Colon (tissue), 2 donors: ENCODE results near the gene PPM1H.

Experiments
- FAIRE-seq: peaks from 2 replicates; lab custom pipeline; 2012; peaks lifted over from hg19 to GRCh38; lab: Jason Lieb, UNC
- donor health status: control.
- donor health status: control.

Gene PPM1H

DNA sequence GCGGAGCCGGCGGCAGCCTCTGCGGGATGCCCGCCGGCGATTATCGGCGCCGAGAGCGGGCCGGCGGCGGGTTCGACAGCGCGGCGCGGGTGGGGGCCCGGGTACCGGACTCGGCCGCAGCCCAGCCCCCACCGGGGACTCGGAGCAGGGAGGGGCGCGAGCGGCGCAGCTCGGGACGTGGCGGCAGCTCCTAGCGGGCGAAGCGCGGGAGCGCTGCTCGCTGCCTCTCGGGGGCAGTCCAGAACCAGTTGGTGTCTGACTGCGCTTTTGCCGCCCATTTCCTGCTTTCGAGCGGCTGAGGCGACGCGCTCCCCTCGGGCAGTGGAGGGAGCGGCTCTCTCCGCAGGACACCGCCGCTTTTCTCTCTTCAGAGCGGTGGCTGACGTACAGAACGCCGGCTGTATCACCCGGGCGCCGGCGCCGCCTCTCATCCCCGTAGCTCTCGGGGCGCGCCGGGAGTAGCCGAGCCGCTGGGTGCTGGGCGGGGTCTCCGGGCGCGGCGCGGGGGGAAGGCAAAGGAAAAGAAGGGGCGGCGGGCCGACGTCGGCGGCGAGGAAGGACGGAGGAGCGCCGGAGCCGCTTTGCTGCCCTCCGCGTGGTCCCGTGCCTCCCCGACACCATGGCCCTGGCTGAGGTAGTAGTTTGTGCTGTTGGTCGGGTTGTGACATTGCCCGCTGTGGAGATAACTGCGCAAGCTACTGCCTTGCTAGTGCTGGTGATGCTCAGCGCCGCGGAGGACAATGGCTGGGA, 331.7 kb downstream of the PPM1H start:
- no peak for FAIRE-seq

DNA sequence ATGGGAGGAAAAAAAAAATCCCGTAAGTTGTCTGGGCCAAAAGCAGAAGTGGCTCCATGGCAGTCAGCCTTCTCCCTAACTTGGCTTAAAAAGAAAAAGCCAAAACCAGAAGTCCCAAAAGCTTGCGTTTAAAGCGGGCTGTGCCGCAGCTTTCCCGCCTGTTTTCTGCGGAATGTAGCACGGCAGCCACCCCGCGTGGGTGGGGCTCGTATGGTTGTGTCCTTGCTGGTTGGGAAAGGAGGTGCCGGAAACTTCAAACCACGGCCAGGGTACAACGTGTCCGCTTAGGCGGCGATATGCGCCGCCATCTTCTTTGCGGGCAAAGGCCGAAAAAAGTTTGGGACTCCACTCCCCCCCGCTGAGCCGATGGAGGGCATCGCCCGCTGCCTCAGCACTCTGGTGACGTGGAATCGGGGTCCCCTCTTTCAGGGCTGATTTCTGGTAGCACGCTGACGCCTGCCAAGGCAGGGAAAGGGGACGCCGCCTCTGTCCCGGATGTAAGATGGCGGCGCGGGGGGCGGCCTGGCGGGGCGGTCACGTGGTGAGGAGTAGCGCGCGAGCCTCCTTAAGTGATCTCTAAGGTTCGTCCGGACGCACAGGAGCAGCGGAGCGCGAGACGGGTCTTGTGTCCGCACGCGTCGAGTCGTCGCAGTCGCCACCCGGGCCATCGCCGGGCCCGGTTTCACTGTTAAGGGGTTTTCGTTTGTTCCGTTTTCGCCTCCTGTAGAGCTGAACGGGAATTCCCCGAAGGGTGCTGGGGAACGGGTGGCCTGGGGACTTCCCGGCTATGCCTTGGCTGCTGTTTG, 332.5 kb downstream of the PPM1H start:
- no peak for FAIRE-seq

DNA sequence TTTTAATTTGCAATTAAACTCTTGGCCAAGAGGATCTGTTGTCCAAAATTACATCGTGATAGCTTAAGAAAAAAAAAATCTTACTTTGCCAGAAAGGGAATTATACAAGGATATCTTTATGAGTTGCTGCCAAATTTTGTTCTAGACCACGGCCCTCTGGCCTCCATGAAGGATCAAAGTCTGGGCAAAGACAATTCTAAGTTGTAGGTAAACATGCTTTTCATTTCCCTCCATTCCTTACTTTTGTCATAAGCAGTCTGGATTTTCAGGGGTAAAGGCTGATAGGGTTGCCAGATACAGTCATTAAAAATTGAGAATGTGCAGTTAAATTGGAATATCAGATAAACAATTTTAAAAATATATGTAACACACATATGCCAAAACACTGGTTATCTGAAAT, 333.2 kb downstream of the PPM1H start:
- no peak for FAIRE-seq

DNA sequence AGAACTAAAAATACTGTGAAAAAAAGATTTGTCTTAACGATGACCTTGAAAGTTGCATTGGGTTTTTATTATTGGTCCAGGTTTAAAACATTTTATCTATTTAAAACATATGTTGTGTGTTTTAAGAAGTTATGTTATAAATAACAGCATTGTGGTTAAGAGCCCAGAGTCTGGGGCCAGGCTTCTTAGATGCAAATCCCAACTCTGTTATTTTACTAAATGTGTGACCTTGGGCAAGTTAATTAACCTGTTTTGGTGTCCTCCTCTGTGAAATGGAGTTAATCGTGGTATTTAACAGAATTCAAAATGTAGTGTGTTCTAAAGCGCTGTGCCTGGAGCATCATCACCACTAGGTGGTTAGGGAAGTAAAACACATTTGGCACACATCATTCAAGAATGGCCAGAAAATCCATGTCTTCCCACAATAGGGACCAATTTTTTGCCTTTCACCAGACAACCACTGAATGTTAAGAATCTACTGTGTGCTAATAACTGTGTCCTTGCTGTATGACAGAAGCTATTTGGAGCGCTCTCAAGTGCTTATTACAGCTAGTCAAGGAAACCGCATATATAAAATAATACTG, 335.0 kb downstream of the PPM1H start:
- no peak for FAIRE-seq

DNA sequence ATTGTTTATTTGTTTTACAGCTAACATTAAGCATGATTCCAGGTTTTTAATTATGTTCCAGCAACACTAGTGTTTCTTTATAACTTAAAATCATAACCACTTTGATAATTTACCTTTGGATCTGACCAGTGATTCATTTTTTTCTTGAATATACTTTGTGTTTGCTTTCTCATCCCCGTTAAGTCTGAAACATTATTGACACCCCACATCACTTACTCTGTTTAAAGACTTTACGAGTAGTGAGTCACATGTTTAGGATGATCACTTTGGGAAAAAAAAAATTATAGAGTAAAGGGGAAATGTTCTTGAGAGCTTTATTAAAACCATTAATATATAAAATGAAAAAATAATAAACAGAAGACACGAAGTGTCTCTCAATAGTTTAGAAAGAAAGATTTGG, 336.1 kb downstream of the PPM1H start:
- FAIRE-seq: no peak

DNA sequence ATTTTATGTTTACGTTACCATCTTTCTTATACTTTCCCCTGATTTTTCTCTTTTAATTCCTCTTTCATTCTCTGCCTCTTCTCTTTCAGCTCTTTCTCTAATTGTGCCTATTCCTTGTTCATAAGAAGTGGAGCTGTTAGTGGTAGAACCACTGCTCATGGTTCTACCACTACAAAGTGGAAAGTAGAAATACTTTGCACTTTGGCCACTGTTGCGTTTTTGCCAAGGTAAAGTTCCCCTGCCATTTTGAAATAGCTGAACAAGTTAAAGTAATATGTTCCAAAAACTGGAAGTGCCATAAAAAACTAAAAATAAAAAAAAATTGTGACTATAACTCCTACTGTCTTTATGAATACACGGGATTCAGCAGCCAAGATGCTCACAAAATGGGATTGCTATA, 337.7 kb downstream of the PPM1H start:
- FAIRE-seq: no peak
